ENCODE data around the gene GABBR2. TPM values are rescaled to one million over a fixed set of nuclear protein-coding genes. Genes with fewer than 3 reads are reported as not detected.

GABBR2 gene
- polyA plus RNA-seq, 1 donor (not counting 4 experiments of a cell fraction or from before 2014, with no cell fraction given): 0.01 TPM

GRCh38 chr9:98357921-98358535 lies 350.7 kb downstream of the GABBR2 start:
- Histone ChIP-seq H3K4me3 (ENCODE audit: control insufficient read depth in 2 of 3, extremely low read depth in 1 of 3, insufficient read depth in 2 of 3, low read depth in 1 of 3, low read length in 3 of 3) (no peak overlapping the region), H3K4me1 (ENCODE audit: control insufficient read depth, extremely low read depth, insufficient read depth, low read length) (no peaks in the 10 kb centered on the region), H3K79me2 (ENCODE audit: control insufficient read depth, insufficient read depth, low read length) (no peaks in the 10 kb centered on the region), H3K9ac (ENCODE audit: control insufficient read depth, extremely low read depth, insufficient read depth, low read length) (no peak overlapping the region), H3K9me3 (ENCODE audit: control insufficient read depth, low read depth, low read length) (no peaks in the 10 kb centered on the region), H3K27ac (ENCODE audit: control insufficient read depth, insufficient read depth, low read length) (no peak overlapping the region), H3K27me3 (ENCODE audit: control insufficient read depth, extremely low read depth, insufficient read depth, low read length) (peaks cover 8% of the 10 kb centered on the region), H4K20me1 (ENCODE audit: control insufficient read depth, extremely low read depth, insufficient read depth, low read length) (no peaks in the 10 kb centered on the region), H2AFZ (ENCODE audit: control insufficient read depth, low read length) (no peak overlapping the region), H3K4me2 (ENCODE audit: control insufficient read depth, extremely low read depth, insufficient read depth, low read depth, low read length) (no peak overlapping the region), H3K36me3 (ENCODE audit: control insufficient read depth in 2 of 2, extremely low read depth in 1 of 2, insufficient read depth in 2 of 2, low read length in 2 of 2) (no peaks in the 10 kb centered on the region), H3K9me1 (ENCODE audit: control insufficient read depth, extremely low read depth, insufficient read depth, low read length) (no peaks in the 10 kb centered on the region)
- TF ChIP-seq EZH2 (IDR thresholded peaks at IDR 0.05; ENCODE audit: low read length): no peak
- TF ChIP-seq CTCF (optimal IDR thresholded peaks at IDR 0.05 in 1 of 3, IDR thresholded peaks at IDR 0.05 in 1 of 3, conservative IDR thresholded peaks at IDR 0.05 in 1 of 3; ENCODE audit: extremely low read depth in 1 of 3, insufficient read depth in 2 of 3, low read length in 3 of 3): no peak
- peak; percentile 29 for FAIRE-seq
- no peak for DNase-seq (ENCODE audit: low read depth, low spot score)
- dilution Hi-C loops (cut with MboI; ENCODE audit: extremely low pct_ligation_motif_present, low sequenced_read_pairs): no loop called here

- Histone ChIP-seq H3K36me3 (ENCODE audit: control insufficient read depth in 2 of 2, extremely low read depth in 1 of 2, insufficient read depth in 2 of 2, low read length in 2 of 2) (no peaks in the 10 kb centered on the region), H3K4me2 (ENCODE audit: control insufficient read depth, extremely low read depth, insufficient read depth, low read depth, low read length) (no peak overlapping the region), H2AFZ (ENCODE audit: control insufficient read depth, low read length) (no peak overlapping the region), H3K4me1 (ENCODE audit: control insufficient read depth, extremely low read depth, insufficient read depth, low read length) (no peaks in the 10 kb centered on the region), H3K27ac (ENCODE audit: control insufficient read depth, insufficient read depth, low read length) (no peak overlapping the region), H3K9ac (ENCODE audit: control insufficient read depth, extremely low read depth, insufficient read depth, low read length) (no peak overlapping the region), H3K9me1 (ENCODE audit: control insufficient read depth, extremely low read depth, insufficient read depth, low read length) (no peaks in the 10 kb centered on the region), H3K79me2 (ENCODE audit: control insufficient read depth, insufficient read depth, low read length) (no peaks in the 10 kb centered on the region), H3K9me3 (ENCODE audit: control insufficient read depth, low read depth, low read length) (no peaks in the 10 kb centered on the region), H3K27me3 (ENCODE audit: control insufficient read depth, extremely low read depth, insufficient read depth, low read length) (peaks cover 10% of the 10 kb centered on the region), H4K20me1 (ENCODE audit: control insufficient read depth, extremely low read depth, insufficient read depth, low read length) (no peaks in the 10 kb centered on the region), H3K4me3 (ENCODE audit: control insufficient read depth in 2 of 3, extremely low read depth in 1 of 3, insufficient read depth in 2 of 3, low read depth in 1 of 3, low read length in 3 of 3) (no peak overlapping the region)
- no peak for FAIRE-seq
- dilution Hi-C loops (cut with MboI; ENCODE audit: extremely low pct_ligation_motif_present, low sequenced_read_pairs): no loop called here
- no peak for TF ChIP-seq CTCF (optimal IDR thresholded peaks at IDR 0.05 in 1 of 3, IDR thresholded peaks at IDR 0.05 in 1 of 3, conservative IDR thresholded peaks at IDR 0.05 in 1 of 3; ENCODE audit: extremely low read depth in 1 of 3, insufficient read depth in 2 of 3, low read length in 3 of 3)
- no peak for TF ChIP-seq EZH2 (IDR thresholded peaks at IDR 0.05; ENCODE audit: low read length)
- DNase-seq (ENCODE audit: low read depth, low spot score): no peak
Measured at GRCh38 chr9:98356953-98357690, 351.6 kb downstream of the GABBR2 start.
